Uterus (tissue), 4 donors: ENCODE measurements around the gene EPHB2. TPM values are rescaled to one million over a fixed set of nuclear protein-coding genes. Genes with fewer than 3 reads are reported as not detected.

Source experiments
- DNase-seq, 2 donors: peaks; one replicate each; pipeline ENCODE4 v3.0.0-alpha.2; 2019 to 2020
- H3K27ac ChIP-seq, 2 donors: fragments of 200-600 bp; sonication (generic); 1 replicate in 1 of 2; 2 replicates in 1 of 2; pipeline ENCODE4 v1.5.1; 2016 to 2018
- H3K27me3 ChIP-seq, 2 donors: fragments of 200-600 bp; sonication (generic); one replicate each; pipeline ENCODE4 v1.5.1; 2018 to 2019; ENCODE audit warnings: control low read depth in 1 of 2
- H3K36me3 ChIP-seq, 2 donors: fragments of 200-600 bp; sonication (generic); one replicate each; pipeline ENCODE4 v1.5.1; 2019; ENCODE audit warnings: control low read depth in 1 of 2
- H3K4me1 ChIP-seq, 2 donors: fragments of 200-600 bp; sonication (generic); one replicate each; pipeline ENCODE4 v1.5.1; 2018 to 2019; ENCODE audit warnings: control low read depth in 1 of 2
- H3K4me3 ChIP-seq, 2 donors: fragments of 200-600 bp; sonication (generic); 1 replicate in 1 of 2; 2 replicates in 1 of 2; pipeline ENCODE4 v1.5.1; 2018 to 2019; ENCODE audit warnings: mild to moderate bottlenecking in 1 of 2
- H3K9me3 ChIP-seq, 2 donors: fragments of 200-600 bp; sonication (generic); one replicate each; pipeline ENCODE4 v1.5.1; 2019; ENCODE audit warnings: control low read depth in 1 of 2
- POLR2A ChIP-seq, 2 donors: fragments of 450-650 bp; IDR thresholded peaks; one replicate each; pipeline ENCODE4 v1.6.1; 2016; ENCODE audit warnings: antibody characterized with exemption in 2 of 2, mild to moderate bottlenecking in 1 of 2, moderate library complexity in 1 of 2
- intact Hi-C: fragments of 100-400 bp; cut with DNase I; formaldehyde crosslinking; loops from one replicate; pipeline ENCODE4 v1.15.1; 2023; ENCODE audit warnings: low total_unique reads
- total RNA-seq, 4 donors: library from RNA; depleted of rRNA in 3 of 4; stranded (reverse); fragments of >200 nt in 3 of 4; gene quantifications; one replicate each; pipeline versions ENCODE4 v1.1.0 to v1.2.4, GENCODE V29; 2014 to 2023
- TF ChIP-seq, protein P1 (sequence below), 4 experiments: fragments of 200-600 bp in 2 of 4; fragments of 450-650 bp in 2 of 4; sonication (generic) in 2 of 4; IDR thresholded peaks; one replicate each; pipeline ENCODE4 v1.5.1; 2016 to 2019; ENCODE audit warnings: antibody characterized with exemption in 4 of 4, mild to moderate bottlenecking in 2 of 4, moderate library complexity in 1 of 4
- donor health status: DM: yes; HTN: yes; CAD: no.

The EPHB2 gene
- total RNA-seq, 4 donors from 2014 or later: under 0.01 to 49.6 (median 2.2) TPM

DNA sequence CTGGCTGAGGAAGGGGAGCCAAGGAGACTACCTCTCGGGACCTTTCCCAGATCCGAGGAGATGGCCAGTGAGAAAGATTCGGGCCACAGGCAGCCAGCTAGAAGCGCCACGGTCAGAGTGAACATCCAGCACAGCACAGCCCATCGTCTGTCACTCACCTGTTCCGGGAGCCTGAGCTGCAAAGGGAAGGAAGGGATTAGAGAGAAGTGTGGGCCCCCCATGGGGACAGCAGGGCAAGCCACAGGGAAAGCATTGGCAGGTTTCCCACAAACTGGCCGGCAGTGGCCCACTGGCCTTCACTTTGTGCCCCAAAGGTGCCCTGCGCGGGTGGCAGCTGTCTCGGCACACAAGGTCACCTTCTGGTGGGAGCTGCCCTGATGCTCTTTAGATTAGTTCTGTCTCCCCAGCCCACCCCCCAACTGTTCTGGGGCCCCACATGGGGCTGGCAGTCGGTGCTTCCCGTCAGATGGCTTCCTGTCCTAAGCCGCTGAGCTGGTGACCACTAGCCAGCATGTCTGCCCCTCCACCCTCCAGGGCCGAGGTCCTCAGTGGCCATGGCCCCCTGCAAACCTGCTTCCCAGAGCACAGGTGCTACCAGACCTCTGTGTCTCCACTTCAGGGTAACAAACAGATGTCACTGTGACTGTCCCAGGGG lies 205.3 kb downstream of the EPHB2 start:
- Histone ChIP-seq H3K27ac (no peak overlapping the region), H3K27me3 (no peaks in the 10 kb centered on the region), H3K9me3 (no peaks in the 10 kb centered on the region), H3K4me1 (no peaks in the 10 kb centered on the region), H3K36me3 (no peaks in the 10 kb centered on the region), H3K4me3 (no peak overlapping the region)
- intact Hi-C loops: no loop called here
- no peak for DNase-seq
- TF ChIP-seq, protein P1, sequence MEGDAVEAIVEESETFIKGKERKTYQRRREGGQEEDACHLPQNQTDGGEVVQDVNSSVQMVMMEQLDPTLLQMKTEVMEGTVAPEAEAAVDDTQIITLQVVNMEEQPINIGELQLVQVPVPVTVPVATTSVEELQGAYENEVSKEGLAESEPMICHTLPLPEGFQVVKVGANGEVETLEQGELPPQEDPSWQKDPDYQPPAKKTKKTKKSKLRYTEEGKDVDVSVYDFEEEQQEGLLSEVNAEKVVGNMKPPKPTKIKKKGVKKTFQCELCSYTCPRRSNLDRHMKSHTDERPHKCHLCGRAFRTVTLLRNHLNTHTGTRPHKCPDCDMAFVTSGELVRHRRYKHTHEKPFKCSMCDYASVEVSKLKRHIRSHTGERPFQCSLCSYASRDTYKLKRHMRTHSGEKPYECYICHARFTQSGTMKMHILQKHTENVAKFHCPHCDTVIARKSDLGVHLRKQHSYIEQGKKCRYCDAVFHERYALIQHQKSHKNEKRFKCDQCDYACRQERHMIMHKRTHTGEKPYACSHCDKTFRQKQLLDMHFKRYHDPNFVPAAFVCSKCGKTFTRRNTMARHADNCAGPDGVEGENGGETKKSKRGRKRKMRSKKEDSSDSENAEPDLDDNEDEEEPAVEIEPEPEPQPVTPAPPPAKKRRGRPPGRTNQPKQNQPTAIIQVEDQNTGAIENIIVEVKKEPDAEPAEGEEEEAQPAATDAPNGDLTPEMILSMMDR (IDR thresholded peaks at IDR 0.05): no peak
- TF ChIP-seq POLR2A (IDR thresholded peaks at IDR 0.05): no peak

DNA sequence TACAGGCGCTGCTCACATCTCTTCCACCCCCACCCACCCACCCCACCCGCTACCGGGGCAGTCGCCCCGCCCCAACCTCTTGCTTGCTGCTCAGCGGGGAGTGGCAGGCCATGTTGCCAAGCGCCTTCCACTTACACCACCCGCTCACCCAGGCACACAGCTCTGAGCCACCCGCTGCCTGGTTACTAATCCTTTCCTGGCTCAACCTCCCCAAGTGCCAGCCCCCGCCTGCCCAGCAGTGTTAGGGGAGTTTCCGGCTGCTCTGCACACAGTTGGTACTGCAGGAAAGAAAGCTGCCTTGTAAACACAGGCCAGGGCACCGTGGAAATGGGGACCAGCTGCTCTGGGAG lies 205.8 kb downstream of the EPHB2 start:
- DNase-seq: no peak
- no peak for TF ChIP-seq POLR2A (IDR thresholded peaks at IDR 0.05)

DNA sequence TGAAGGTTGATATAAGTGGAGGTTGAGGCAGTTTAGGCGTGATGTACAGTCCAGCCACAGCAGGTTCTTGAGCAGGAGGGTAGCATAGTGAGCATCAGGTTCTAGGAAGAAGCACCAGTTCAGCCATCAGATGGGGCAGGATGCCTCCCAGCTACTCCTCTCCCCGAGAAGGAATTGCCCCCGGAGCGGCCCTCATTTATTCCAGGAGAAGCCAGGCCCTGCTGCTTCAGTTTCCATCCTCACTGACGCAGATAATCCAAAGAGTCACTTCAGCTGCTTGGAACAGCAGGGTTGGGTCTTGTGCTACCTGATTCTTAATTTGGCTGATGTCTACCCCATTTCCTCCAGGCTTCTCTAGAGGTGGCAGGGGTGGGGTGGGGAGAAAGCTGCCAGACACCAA lies 207.3 kb downstream of the EPHB2 start:
- intact Hi-C loops: no loop called here
- TF ChIP-seq, protein P1 (IDR thresholded peaks at IDR 0.05): no peak
- TF ChIP-seq POLR2A (IDR thresholded peaks at IDR 0.05): no peak
- no peak overlapping the region for H3K4me3 ChIP-seq
- no peak overlapping the region for H3K27ac ChIP-seq
- H3K36me3 ChIP-seq: no peaks in the 10 kb centered on the region
- H3K4me1 ChIP-seq: no peaks in the 10 kb centered on the region
- H3K27me3 ChIP-seq: no peaks in the 10 kb centered on the region
- DNase-seq: no peak
- H3K9me3 ChIP-seq: no peaks in the 10 kb centered on the region

More for the DNA sequence above, 205.8 kb downstream of the EPHB2 start:
- Histone ChIP-seq H3K27me3 (no peaks in the 10 kb centered on the region), H3K4me3 (no peak overlapping the region), H3K9me3 (no peaks in the 10 kb centered on the region), H3K36me3 (no peaks in the 10 kb centered on the region), H3K27ac (no peak overlapping the region), H3K4me1 (no peaks in the 10 kb centered on the region)
- intact Hi-C loops: no loop called here

DNA sequence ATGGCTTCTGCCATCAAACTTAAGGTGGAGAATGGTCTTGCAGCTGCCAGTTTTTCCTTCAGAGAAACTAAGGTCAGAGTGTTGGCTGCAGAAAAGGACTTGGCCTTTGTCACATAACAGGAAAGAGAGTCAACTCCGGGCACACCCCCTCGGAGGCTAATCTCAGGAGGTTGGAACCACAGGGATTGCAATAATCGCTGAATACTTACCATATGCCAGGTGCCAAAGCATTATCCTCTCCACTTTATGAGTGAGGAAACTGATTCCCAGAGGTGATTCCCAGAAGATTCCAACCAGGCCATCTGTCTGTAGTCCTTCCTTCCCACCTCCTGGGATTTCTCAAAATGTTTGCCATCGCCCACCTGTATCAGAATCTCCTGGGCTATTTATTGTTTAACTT lies 208.0 kb downstream of the EPHB2 start:
- intact Hi-C loops: no loop called here
- no peak for DNase-seq
- Histone ChIP-seq H3K9me3 (no peaks in the 10 kb centered on the region), H3K27ac (no peak overlapping the region), H3K4me1 (no peaks in the 10 kb centered on the region), H3K27me3 (no peaks in the 10 kb centered on the region), H3K36me3 (no peaks in the 10 kb centered on the region), H3K4me3 (no peak overlapping the region)
- no peak for TF ChIP-seq POLR2A (IDR thresholded peaks at IDR 0.05)
- TF ChIP-seq, protein P1 (IDR thresholded peaks at IDR 0.05): no peak

DNA sequence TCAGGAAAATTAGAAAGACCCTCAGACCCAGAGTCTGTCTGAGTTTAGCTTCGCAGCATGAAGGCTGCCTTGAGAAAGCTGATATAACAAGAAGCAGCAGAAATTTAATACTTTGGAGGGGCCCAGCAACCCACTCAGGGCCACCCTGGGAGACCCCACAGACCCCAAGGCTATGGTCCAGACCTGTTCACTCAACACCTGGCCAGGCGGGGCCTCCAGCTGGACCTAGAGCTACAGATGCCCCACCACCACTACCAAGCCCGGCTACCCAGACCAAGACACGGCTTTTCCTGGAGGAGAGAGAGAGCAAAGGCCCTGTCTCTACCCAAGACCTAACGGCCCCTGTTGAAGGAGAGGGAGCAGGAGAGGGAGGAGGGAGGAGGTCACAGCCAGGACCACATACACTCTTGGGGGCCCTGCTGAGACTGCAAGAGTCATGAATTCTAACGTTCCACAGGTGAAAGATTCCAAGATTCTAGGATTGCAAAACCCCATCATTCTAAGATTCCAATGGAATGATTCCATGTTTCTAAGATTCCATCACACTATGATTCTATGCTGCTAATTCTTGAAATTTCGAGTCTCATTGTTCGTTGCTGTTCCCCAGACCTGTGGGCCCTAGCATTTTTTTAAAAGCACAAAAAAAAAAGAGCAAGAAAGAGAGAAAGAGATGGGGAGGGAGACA lies 208.8 kb downstream of the EPHB2 start:
- H3K9me3 ChIP-seq: no peaks in the 10 kb centered on the region
- H3K4me3 ChIP-seq: no peak overlapping the region
- no peak overlapping the region for H3K27ac ChIP-seq
- DNase-seq: no peak
- no peak for TF ChIP-seq POLR2A (IDR thresholded peaks at IDR 0.05)
- TF ChIP-seq, protein P1 (IDR thresholded peaks at IDR 0.05): no peak
- H3K36me3 ChIP-seq: no peaks in the 10 kb centered on the region
- H3K27me3 ChIP-seq: no peaks in the 10 kb centered on the region
- no peaks in the 10 kb centered on the region for H3K4me1 ChIP-seq
- intact Hi-C loops: no loop called here
